HG02852 (cell line): Measurements from ENCODE around the gene SPAG16.
A peak's percentile ranks its signal among the peaks of the same experiment; 100 is the strongest.
"Not testable (repeated sequence)": the region's sequence is repeated elsewhere in the genome, so short reads cannot be mapped to it uniquely, and the experiment has no call there.

ENCODE experiments used
- ATAC-seq: cut with Tn5 transposase; IDR thresholded peaks from one replicate; pipeline ENCODE4 v1.9.1; 2021; ENCODE audit warnings: mild to moderate bottlenecking, moderate library complexity; ENCODE audit not compliant: unreplicated experiment

SPAG16 gene

GRCh38 chr2:213266421-213266820, 17.8 kb upstream of the SPAG16 start:
- ATAC-seq: no peak

DNA sequence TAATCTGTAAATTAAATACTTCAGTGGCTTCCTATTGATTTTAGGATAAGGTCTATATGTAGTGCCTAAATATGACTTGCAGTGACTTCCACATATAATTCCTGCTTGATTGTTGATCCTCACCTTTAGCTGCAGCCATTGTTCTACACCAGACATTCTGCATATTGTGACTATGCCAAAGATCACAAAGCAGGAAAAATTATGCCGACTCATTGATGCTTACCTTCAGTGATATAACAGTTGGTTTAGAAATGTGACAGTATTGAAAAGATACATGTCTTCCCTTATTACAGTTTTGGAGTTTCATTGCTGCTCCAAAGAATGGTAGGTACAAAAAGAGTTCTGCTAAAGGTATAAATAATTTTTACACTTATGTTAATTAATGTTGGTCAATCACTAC, 12.3 kb upstream of the SPAG16 start:
- ATAC-seq: no peak

- ATAC-seq: no peak
Measured at GRCh38 chr2:213274143-213274542, 10.1 kb upstream of the SPAG16 start.

GRCh38 chr2:213275265-213275664, 9.0 kb upstream of the SPAG16 start:
- no peak for ATAC-seq

DNA sequence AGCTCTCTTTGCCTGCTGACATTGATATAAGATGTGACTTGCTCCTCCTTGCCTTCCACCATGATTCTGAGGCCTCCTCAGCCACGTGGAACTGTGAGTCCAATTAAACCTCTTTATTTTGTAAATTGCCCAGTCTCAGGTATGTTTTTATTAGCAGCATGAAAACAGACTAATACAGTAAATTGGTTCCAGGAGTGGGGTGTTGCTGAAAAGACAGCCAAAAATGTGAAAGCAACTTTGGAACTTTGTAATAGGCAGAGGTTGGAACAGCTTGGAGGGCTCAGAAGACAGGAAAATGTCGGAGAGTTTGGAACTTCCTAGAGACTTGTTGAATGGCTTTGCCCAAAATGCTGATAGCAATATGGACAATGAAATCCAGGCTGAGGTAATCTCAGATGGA, 7.1 kb upstream of the SPAG16 start:
- ATAC-seq: not testable (repeated sequence)

DNA sequence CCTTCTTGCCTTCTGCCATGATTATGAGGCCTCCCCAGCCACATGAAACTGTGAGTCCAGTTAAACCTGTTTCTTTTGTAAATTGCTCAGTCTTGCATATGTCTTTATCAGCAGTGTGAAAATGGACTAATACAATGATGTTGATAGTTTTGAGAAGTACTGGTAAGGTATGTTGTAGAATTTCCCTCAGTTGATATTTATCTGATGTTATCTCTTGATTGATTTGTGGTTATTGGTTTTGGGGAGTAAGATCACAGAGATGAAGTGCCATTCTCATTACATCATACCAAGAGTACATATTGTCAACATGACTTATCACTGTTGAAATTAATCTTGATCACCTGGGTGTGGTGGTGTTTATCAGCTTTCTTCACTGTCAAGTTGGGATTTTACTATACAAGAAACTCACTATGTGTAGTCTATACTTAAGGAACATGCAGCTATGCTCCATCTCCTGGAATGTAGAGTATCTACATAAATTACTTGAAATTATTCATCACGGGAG, 5.1 kb upstream of the SPAG16 start:
- ATAC-seq: no peak

DNA sequence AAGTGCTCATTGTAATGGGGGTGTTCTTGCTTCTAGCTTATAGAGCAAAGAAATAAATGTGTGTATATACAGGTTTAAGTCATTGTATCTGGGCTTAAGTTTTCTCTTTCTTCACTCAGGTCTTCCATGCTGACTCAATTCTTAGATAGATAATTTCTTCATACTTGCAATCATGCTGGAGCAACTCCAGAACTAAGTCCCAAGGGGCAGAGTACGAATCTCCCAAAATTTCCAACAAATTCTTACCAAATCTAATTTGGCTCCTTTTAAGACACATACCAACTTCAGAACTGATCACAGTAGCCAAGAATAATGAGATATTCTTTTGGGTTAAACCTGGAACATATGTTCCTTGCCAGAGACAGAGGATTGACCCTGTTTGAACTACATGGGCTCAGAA, 4.3 kb upstream of the SPAG16 start:
- ATAC-seq: no peak

- no peak for ATAC-seq
Measured at GRCh38 chr2:213281156-213281555, 3.1 kb upstream of the SPAG16 start.

- ATAC-seq: no peak
Measured at GRCh38 chr2:213285404-213285803, 1.1 kb downstream of the SPAG16 start.

DNA sequence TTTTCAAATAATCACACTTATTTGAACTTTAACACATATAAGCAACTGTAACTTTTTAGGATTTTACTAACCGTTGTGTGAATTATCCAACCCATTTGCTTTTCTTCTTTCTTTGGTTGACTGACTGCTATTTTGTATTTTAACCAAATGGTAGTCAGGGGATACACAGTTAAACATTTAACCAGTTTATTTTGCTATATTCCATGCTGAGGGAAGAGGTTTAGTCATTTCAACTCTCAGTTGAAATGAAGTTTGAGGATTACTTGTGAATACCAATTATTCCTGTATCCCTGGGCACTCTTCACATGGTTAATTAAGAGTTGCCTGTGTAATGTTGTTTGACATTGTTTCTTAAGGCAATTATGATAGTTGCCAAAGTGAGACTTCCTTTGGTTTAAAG, 1.9 kb downstream of the SPAG16 start:
- ATAC-seq: no peak

GRCh38 chr2:213288913-213289700, 4.8 kb downstream of the SPAG16 start:
- ATAC-seq: no peak

- ATAC-seq: no peak
Measured at GRCh38 chr2:213290501-213290900, 6.2 kb downstream of the SPAG16 start.

DNA sequence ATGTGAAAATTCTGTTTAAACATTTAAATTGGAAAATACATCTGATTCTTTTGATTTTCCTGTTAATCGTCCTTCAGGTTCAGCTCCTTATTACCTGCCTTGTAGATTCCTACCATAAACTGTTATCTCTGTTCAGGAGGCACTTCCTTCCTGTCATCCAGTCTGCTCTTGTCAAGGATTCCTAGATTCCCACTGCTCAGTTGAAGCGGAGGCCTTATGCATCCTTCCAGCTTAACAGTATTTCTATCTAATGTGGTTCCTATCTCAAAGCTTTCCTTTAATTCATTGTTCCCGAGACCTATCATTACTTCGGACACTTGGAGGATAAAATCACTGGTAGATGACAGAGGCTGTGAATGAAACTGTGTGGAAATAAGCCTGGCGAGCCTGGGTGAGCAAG, 12.0 kb downstream of the SPAG16 start:
- no peak for ATAC-seq

- ATAC-seq: no peak
Measured at GRCh38 chr2:213306316-213306942, 22.2 kb downstream of the SPAG16 start.

DNA sequence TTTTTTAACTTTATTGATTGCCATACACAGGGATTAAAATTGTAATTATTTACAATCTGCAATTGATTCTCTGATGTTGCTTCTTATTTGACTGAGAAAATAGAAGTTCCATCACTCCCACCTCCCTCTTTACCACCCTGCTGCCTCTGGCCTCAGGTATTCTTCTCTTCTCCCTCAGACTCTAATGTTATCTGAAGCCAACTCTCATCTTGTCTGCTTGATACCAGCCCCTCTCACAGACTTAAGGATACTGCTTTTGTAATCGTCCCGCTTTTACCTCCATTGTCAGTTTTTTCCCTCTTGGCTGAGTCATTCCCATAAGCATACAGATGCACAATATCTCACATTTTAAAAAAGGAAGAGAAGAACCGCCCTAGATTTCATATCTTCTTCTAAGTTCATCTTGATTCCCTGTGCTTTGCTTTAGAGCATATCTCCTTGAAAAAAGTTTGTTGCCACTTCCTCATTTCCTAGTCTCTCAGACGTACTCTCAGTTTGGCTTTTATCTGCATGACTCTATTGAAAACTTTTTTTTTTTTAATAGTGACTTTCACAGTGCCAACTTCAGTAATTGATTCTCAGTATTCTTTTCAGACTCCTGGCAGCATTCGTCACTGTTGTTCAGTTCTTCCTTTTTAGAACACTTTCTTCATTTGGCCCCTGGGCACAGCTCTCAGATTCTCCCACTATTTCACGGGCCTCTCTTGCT, 31.1 kb downstream of the SPAG16 start:
- ATAC-seq: peak; percentile 50

DNA sequence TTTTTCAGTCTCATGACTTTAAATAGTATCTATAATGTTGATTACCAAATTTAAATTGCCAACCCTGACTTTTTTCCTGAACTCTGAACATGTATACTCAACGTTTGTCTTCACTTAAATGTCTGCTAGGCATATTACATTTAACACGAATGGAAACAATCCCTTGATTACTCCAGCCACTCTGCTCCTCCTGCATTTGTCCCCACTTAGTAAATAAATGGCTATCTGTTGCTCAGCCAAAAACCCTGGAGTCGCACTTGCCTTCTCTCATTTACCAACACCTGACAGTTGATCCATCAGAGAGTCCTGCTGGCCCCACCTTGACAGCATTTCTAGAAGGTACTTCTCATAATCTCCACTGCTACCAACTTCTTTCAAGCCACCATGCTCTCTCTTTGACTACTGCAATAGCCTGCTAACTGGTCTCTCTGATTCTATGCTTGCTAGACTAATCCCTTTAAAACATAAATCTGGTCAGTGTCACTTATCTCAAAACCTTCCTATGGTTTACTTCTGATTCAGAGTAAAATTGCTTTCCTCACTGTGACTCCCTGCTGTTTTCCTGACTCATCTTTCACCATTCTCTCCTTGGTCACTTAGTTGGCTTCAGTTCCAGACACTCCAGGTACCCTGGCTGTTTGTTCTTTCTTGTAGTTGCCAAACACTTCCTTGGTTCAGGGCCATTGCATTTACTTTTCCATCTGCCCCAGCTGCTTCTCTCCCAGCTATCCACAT, 31.9 kb downstream of the SPAG16 start:
- no peak for ATAC-seq

DNA sequence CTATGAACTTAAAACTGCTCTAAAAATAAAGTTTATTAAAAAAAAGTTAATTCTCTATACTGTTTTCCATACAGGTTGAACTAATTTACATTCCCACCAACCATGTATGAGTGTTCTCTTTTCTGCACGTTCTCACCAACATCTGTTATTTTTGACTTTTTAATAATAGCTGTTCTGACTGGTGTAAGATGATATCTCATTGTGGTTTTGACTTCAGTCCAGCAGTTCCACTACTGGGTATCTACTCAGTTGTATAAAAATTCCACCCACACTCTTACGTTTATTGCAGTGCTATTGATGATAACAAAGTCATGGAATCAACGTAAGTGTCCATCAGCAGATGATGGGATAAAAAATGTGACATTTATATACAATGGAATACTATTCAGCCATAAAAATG, 33.7 kb downstream of the SPAG16 start:
- no peak for ATAC-seq

DNA sequence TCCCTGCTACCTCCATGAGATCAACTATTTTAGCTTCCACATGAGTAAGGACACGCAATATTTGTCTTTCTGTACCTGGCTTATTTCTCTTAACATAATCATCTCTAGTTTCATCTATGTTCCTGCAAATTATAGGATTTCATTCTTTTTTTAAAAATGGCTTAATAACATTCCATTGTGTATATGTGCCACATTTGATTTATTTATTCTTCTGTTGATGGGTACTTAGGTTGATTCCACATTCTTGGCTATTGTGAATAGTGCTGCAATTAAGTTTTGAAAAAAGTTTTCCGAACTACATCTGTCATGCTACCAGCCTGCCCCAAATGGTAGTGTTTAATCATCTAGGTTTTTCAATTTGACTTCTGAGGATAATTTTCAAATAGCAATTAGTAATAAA, 36.3 kb downstream of the SPAG16 start:
- no peak for ATAC-seq

- no peak for ATAC-seq
Measured at GRCh38 chr2:213336253-213336770, 52.0 kb downstream of the SPAG16 start.

DNA sequence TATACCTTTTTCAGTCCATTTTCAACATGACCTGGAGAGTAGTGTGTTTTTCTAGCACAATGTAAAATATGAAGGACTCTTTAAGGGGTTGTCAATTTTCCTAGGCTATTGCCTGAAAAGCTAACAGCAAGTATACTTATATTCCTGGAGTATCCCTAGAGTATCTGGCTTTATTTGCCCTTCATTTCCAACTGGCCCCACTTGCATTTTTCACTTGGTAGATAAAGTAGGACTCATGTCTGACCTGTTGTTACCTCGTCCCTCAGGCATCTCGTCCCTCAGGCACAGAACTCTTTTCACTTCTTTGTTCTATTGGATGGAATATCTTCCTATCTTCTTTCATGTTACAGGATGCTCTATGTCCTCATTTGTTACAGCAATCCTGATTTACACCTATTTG, 69.2 kb downstream of the SPAG16 start:
- ATAC-seq: no peak

- no peak for ATAC-seq
Measured at GRCh38 chr2:213376644-213377043, 92.4 kb downstream of the SPAG16 start.
